Measurements from ENCODE around the gene SH3GLB2. TPM values are rescaled to one million over a fixed set of nuclear protein-coding genes. Genes with fewer than 3 reads are reported as not detected.

Gene SH3GLB2
- total and polyA plus RNA-seq, 2 experiments from 2014 or later = 27.7 to 57.3 TPM

GRCh38 chr9:129074106-129074505 is 46.0 kb upstream of the SH3GLB2 start:
- no peak overlapping the region for H3K4me3 ChIP-seq
- no peaks in the 10 kb centered on the region for H3K79me2 ChIP-seq (ENCODE audit: insufficient read depth)
- no peak overlapping the region for H2AFZ ChIP-seq
- H3K27me3 ChIP-seq (replicated peaks; ENCODE audit: insufficient read depth) = no peaks in the 10 kb centered on the region
- 92 to 94% methylated on average over 3 of the region's 3 CpGs for WGBS, 2 experiments (ENCODE audit: low coverage in 1 of 2, low lambda C conversion rate in 2 of 2, missing lambda C conversion rate in 2 of 2)
- in situ Hi-C loops (cut with MboI) = no loop called here
- TF ChIP-seq EZH2 (IDR thresholded peaks at IDR 0.05; ENCODE audit: insufficient read depth, poor library complexity, severe bottlenecking) (no peak), EZH2phosphoT487 (IDR thresholded peaks at IDR 0.05; ENCODE audit: insufficient read depth, low read depth) (no peak)
- H3K4me1 ChIP-seq (ENCODE audit: insufficient read depth) = no peaks in the 10 kb centered on the region
- no peaks in the 10 kb centered on the region for H4K20me1 ChIP-seq (ENCODE audit: insufficient read depth)
- no peak overlapping the region for H3K9ac ChIP-seq
- no peaks in the 10 kb centered on the region for H3F3A ChIP-seq (ENCODE audit: insufficient read depth)
- H3K4me2 ChIP-seq (ENCODE audit: unreplicated experiment) = no peak overlapping the region
- H3K9me2 ChIP-seq (ENCODE audit: insufficient read depth) = no peaks in the 10 kb centered on the region
- DNase-seq = no peak
- no peak overlapping the region for H3K27ac ChIP-seq
- no peaks in the 10 kb centered on the region for H3K9me3 ChIP-seq (ENCODE audit: low read depth)
- no peaks in the 10 kb centered on the region for H3K36me3 ChIP-seq (ENCODE audit: low read depth)

- DNase-seq = no peak
- H3F3A ChIP-seq (ENCODE audit: insufficient read depth) = no peaks in the 10 kb centered on the region
- no peaks in the 10 kb centered on the region for H3K9me2 ChIP-seq (ENCODE audit: insufficient read depth)
- no peak overlapping the region for H3K4me2 ChIP-seq (ENCODE audit: unreplicated experiment)
- H3K27ac ChIP-seq = no peak overlapping the region
- no peak overlapping the region for H3K9ac ChIP-seq
- H3K9me3 ChIP-seq (ENCODE audit: low read depth) = no peaks in the 10 kb centered on the region
- H3K79me2 ChIP-seq (ENCODE audit: insufficient read depth) = no peaks in the 10 kb centered on the region
- no peaks in the 10 kb centered on the region; the same call in 1 of the 2 replicates for H3K36me3 ChIP-seq (ENCODE audit: low read depth)
- TF ChIP-seq EZH2phosphoT487 (IDR thresholded peaks at IDR 0.05; ENCODE audit: insufficient read depth, low read depth) = no peak
- no peak for TF ChIP-seq EZH2 (IDR thresholded peaks at IDR 0.05; ENCODE audit: insufficient read depth, poor library complexity, severe bottlenecking)
- no peaks in the 10 kb centered on the region for H3K27me3 ChIP-seq (replicated peaks; ENCODE audit: insufficient read depth)
- in situ Hi-C loops (cut with MboI) = no loop called here
- no peak overlapping the region for H2AFZ ChIP-seq
- H3K4me3 ChIP-seq = no peak overlapping the region
- 91 to 98% methylated on average over 8 of the region's 8 CpGs for WGBS, 2 experiments (ENCODE audit: low coverage in 1 of 2, low lambda C conversion rate in 2 of 2, missing lambda C conversion rate in 2 of 2)
- no peaks in the 10 kb centered on the region for H4K20me1 ChIP-seq (ENCODE audit: insufficient read depth)
- H3K4me1 ChIP-seq (ENCODE audit: insufficient read depth) = no peaks in the 10 kb centered on the region
These were observed 45.3 kb upstream of the SH3GLB2 start for GRCh38 chr9:129073404-129073803.

GRCh38 chr9:129072171-129072570 is 44.0 kb upstream of the SH3GLB2 start:
- in situ Hi-C loops (cut with MboI) = no loop called here
- H4K20me1 ChIP-seq (ENCODE audit: insufficient read depth) = no peaks in the 10 kb centered on the region
- H3K27ac ChIP-seq = no peak overlapping the region
- no peaks in the 10 kb centered on the region for H3K9me3 ChIP-seq (ENCODE audit: low read depth)
- no peaks in the 10 kb centered on the region for H3F3A ChIP-seq (ENCODE audit: insufficient read depth)
- no peak overlapping the region for H3K9ac ChIP-seq
- TF ChIP-seq EZH2 (IDR thresholded peaks at IDR 0.05; ENCODE audit: insufficient read depth, poor library complexity, severe bottlenecking) = no peak
- TF ChIP-seq EZH2phosphoT487 (IDR thresholded peaks at IDR 0.05; ENCODE audit: insufficient read depth, low read depth) = no peak
- H2AFZ ChIP-seq = no peak overlapping the region
- H3K4me2 ChIP-seq (ENCODE audit: unreplicated experiment) = no peak overlapping the region
- H3K9me2 ChIP-seq (ENCODE audit: insufficient read depth) = no peaks in the 10 kb centered on the region
- H3K4me3 ChIP-seq = no peak overlapping the region
- no peak for DNase-seq
- no peaks in the 10 kb centered on the region for H3K4me1 ChIP-seq (ENCODE audit: insufficient read depth)
- no peaks in the 10 kb centered on the region; the same call in 1 of the 2 replicates for H3K36me3 ChIP-seq (ENCODE audit: low read depth)
- no peaks in the 10 kb centered on the region for H3K79me2 ChIP-seq (ENCODE audit: insufficient read depth)
- WGBS, 2 experiments (ENCODE audit: low coverage in 1 of 2, low lambda C conversion rate in 2 of 2, missing lambda C conversion rate in 2 of 2) = 75 to 78% methylated on average over 9 of the region's 9 CpGs
- no peaks in the 10 kb centered on the region for H3K27me3 ChIP-seq (replicated peaks; ENCODE audit: insufficient read depth)

- no peak for TF ChIP-seq EZH2 (IDR thresholded peaks at IDR 0.05; ENCODE audit: insufficient read depth, poor library complexity, severe bottlenecking)
- no peak for TF ChIP-seq EZH2phosphoT487 (IDR thresholded peaks at IDR 0.05; ENCODE audit: insufficient read depth, low read depth)
- Histone ChIP-seq H4K20me1 (ENCODE audit: insufficient read depth) (no peaks in the 10 kb centered on the region), H3K4me2 (ENCODE audit: unreplicated experiment) (no peak overlapping the region), H3K4me3 (no peak overlapping the region), H3K79me2 (ENCODE audit: insufficient read depth) (no peaks in the 10 kb centered on the region), H3K9ac (no peak overlapping the region), H3F3A (ENCODE audit: insufficient read depth) (no peaks in the 10 kb centered on the region), H2AFZ (no peak overlapping the region), H3K27ac (no peak overlapping the region), H3K4me1 (ENCODE audit: insufficient read depth) (no peaks in the 10 kb centered on the region), H3K9me2 (ENCODE audit: insufficient read depth) (no peaks in the 10 kb centered on the region), H3K36me3 (ENCODE audit: low read depth) (no peaks in the 10 kb centered on the region; the same call in 1 of the 2 replicates), H3K27me3 (replicated peaks; ENCODE audit: insufficient read depth) (no peaks in the 10 kb centered on the region), H3K9me3 (ENCODE audit: low read depth) (no peaks in the 10 kb centered on the region)
- in situ Hi-C loops (cut with MboI) = no loop called here
- no peak for DNase-seq
- WGBS, 2 experiments (ENCODE audit: low coverage in 1 of 2, low lambda C conversion rate in 2 of 2, missing lambda C conversion rate in 2 of 2) = 67 to 77% methylated on average over 10 of the region's 10 CpGs
These were observed 43.5 kb upstream of the SH3GLB2 start for GRCh38 chr9:129071526-129072126.

Measured in GM23248 (cell line).